Kidney (tissue), 14 donors: Measurements from ENCODE around the gene MINDY4. TPM values are rescaled to one million over a fixed set of nuclear protein-coding genes. Genes with fewer than 3 reads are reported as not detected.

ENCODE experiments used
- DNase-seq, 5 donors: peaks; one replicate each; pipeline ENCODE4 v3.0.0-alpha.2; 2013 to 2020
- FAIRE-seq: peaks from 2 replicates; lab custom pipeline; 2012; peaks lifted over from hg19 to GRCh38; lab: Jason Lieb, UNC
- H3K27ac ChIP-seq, 2 donors: one replicate each; pipeline ENCODE4 v1.7.0; 2013; ENCODE audit warnings: low read depth in 2 of 2, low read length in 2 of 2, inconsistent platforms in 1 of 2
- H3K27me3 ChIP-seq: one replicate; pipeline ENCODE4 v1.7.1; 2013; ENCODE audit warnings: low read length, inconsistent platforms; ENCODE audit not compliant: control insufficient read depth, insufficient read depth
- H3K36me3 ChIP-seq, 3 donors: one replicate each; pipeline versions ENCODE4 v1.7.0 to v1.7.1; 2013; ENCODE audit warnings: low read length in 3 of 3, control low read depth in 1 of 3, inconsistent platforms in 1 of 3; ENCODE audit not compliant: insufficient read depth in 3 of 3, control insufficient read depth in 2 of 3
- H3K4me1 ChIP-seq, 3 donors: one replicate each; pipeline versions ENCODE4 v1.7.0 to v1.7.1; 2013; ENCODE audit warnings: low read length in 3 of 3, inconsistent platforms in 1 of 3, low read depth in 1 of 3; ENCODE audit not compliant: control insufficient read depth in 2 of 3, insufficient read depth in 2 of 3
- H3K4me3 ChIP-seq, 3 donors: one replicate each; pipeline versions ENCODE4 v1.7.0 to v1.8.1; 2013; ENCODE audit warnings: low read length in 3 of 3, control low read depth in 1 of 3, inconsistent platforms in 1 of 3
- H3K9ac ChIP-seq, 3 donors: one replicate each; pipeline versions ENCODE4 v1.7.0 to v1.7.1; 2013; ENCODE audit warnings: low read length in 3 of 3, control low read depth in 1 of 3, inconsistent platforms in 1 of 3
- H3K9me3 ChIP-seq, 3 donors: one replicate each; pipeline versions ENCODE4 v1.7.0 to v1.7.1; 2013; ENCODE audit warnings: low read length in 3 of 3, control low read depth in 1 of 3, inconsistent platforms in 1 of 3; ENCODE audit not compliant: control insufficient read depth in 2 of 3, insufficient read depth in 1 of 3
- intact Hi-C: fragments of 100-400 bp; cut with DNase I; formaldehyde crosslinking; loops from one replicate; pipeline ENCODE4 v1.11.1; 2022
- polyA plus RNA-seq: library from polyadenylated mRNA; stranded (reverse); fragments of 350-450 nt; fragmentation: Illumina TruSeq; extraction: RNeasy Lipid Tissue Mini Kit (QIAGEN cat#74804); gene quantifications from one replicate; pipeline ENCODE4 v1.2.3, GENCODE V29; 2014; ENCODE audit warnings: low read depth, low replicate concordance; ENCODE audit not compliant: insufficient read depth
- total RNA-seq: library from RNA; stranded (reverse); fragmentation: NEBNext Ultra II Directional; extraction: Animal tissue kit (Norgen Biotek cat#: 25700); gene quantifications from one replicate; pipeline ENCODE4 v1.2.1, GENCODE V29; 2021
- TF ChIP-seq, protein P1 (sequence below): IDR thresholded peaks from 3 replicates; pipeline ENCODE4 v1.5.1; 2012; ENCODE audit warnings: mild to moderate bottlenecking, moderate library complexity, borderline replicate concordance; ENCODE audit not compliant: insufficient read depth; ENCODE audit errors: extremely low read depth
- donor health status: control.
- donor health status: control.
- donor health status: control.
- donor health status: control.
- donor health status: control.
- donor health status: DM: yes; HTN: yes; CAD: no.
- donor health status: Normal renal cell carcinoma (clear cell type).

The MINDY4 gene
- total and polyA plus RNA-seq, 2 donors from 2014 or later, result 5.3 to 15.3 TPM

DNA sequence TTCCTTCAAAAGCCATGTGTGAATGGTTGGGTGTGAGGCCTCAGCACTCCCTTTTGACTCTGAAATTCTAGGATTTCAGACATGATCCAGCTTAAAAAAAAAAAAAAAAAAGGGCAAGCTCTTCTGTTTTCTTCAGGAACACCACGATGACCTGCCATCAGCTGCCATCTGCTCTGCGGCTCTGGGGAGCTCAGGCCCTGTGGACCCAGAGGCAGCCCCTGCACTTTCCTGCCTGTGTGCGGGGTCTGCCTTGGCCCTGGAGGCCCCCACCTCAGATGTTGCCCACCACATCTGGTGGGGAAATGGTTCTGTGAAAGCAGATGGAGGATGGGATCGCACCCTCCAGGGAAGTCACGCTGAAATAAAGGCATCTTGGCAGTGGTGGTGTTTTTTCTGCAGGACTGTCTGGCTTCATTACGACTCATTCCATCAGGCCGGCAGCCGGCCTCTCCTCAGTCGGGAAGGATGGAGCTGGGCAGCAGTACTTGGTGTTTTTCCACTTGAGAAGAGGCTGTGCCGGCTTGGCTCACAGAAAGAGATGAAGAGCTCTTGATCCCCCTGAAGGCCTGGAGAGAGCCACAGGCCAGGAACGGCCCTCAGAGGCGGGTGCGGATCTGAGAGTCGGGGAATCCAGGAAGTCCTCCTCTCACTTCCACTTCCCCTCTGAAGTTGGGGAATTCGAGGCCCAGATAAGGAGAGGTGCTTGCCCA is 74.4 kb downstream of the MINDY4 start:
- intact Hi-C loops, result no loop called here
- H3K27ac ChIP-seq, result peak overlapping the region in 1 of 2 donors; percentile 7
- no peaks in the 10 kb centered on the region for H3K27me3 ChIP-seq
- H3K4me1 ChIP-seq, result peaks cover 0 to 7% (median 0%) of the 10 kb centered on the region in 3 donors
- H3K36me3 ChIP-seq, result peaks cover 0 to under 1% (median 0%) of the 10 kb centered on the region in 3 donors
- no peak for FAIRE-seq
- H3K9ac ChIP-seq, result no peak overlapping the region
- no peak overlapping the region for H3K4me3 ChIP-seq
- H3K9me3 ChIP-seq, result no peaks in the 10 kb centered on the region
- DNase-seq, result peak in 1 of 5 donors; percentile 11
- TF ChIP-seq, protein P1, sequence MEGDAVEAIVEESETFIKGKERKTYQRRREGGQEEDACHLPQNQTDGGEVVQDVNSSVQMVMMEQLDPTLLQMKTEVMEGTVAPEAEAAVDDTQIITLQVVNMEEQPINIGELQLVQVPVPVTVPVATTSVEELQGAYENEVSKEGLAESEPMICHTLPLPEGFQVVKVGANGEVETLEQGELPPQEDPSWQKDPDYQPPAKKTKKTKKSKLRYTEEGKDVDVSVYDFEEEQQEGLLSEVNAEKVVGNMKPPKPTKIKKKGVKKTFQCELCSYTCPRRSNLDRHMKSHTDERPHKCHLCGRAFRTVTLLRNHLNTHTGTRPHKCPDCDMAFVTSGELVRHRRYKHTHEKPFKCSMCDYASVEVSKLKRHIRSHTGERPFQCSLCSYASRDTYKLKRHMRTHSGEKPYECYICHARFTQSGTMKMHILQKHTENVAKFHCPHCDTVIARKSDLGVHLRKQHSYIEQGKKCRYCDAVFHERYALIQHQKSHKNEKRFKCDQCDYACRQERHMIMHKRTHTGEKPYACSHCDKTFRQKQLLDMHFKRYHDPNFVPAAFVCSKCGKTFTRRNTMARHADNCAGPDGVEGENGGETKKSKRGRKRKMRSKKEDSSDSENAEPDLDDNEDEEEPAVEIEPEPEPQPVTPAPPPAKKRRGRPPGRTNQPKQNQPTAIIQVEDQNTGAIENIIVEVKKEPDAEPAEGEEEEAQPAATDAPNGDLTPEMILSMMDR, result no peak

DNA sequence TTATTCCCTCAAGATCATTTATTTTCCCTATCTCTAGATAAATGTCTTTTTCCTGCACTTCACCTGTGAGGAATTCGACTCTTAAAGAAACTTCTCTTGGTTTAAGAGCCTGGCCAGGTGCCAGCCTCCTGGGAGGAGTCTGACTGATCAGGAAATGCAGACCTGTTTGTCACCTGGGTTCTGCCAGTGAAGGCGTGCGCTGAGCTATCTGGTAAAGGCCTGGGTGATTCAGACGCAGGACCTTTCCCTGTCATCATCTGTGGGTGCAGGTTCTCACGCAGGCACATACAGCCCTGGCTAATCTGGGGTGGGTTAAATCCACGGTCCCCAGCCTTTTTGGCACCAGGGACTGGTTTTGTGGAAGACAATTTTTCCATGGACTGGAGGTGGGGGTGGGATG is 75.2 kb downstream of the MINDY4 start:
- FAIRE-seq (no peak), DNase-seq (no peak)
- no peak overlapping the region for H3K27ac ChIP-seq
- H3K9me3 ChIP-seq, result no peaks in the 10 kb centered on the region
- H3K4me3 ChIP-seq, result no peak overlapping the region
- H3K9ac ChIP-seq, result no peak overlapping the region
- intact Hi-C loops, result no loop called here
- H3K27me3 ChIP-seq, result no peaks in the 10 kb centered on the region
- H3K36me3 ChIP-seq, result no peaks in the 10 kb centered on the region
- TF ChIP-seq, protein P1, result no peak
- peaks cover 0 to 7% (median 0%) of the 10 kb centered on the region in 3 donors for H3K4me1 ChIP-seq

DNA sequence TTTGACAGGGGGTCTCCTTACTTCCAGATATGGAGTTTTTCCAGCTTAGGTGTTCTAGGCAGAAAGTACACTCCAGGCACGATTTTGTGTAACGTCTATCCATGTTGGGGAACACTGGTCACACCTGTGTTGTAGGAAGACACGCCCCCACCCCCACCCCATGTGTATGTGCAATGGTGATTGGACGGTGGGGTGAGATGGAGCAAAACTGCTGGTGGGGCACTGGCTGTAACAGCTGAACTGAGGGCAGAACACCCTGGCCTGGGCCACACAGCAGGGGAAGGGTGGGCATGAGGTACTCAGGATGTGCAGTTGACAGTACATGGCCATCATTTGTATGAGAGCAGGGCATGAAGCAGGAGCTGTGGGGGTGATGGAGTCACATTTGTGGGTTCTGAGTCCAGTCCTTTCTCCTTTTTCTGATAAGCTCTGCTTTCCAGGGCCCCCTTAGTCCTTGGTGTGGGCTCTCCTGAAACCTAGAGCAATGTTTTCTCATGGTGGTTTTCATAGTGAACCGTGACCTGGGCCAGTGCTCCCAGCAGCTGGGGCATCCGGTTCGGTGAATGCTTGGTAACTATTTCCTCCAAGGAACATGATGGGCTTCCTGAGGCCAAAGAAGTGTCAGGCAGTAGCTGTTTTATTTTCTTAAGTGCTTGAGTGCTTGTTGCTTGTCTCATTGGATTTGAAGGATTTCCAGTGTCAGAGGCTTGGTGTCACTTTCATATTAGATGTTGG is 77.1 kb downstream of the MINDY4 start:
- DNase-seq, result no peak
- TF ChIP-seq, protein P1, result no peak
- H3K27me3 ChIP-seq, result no peaks in the 10 kb centered on the region
- no peaks in the 10 kb centered on the region for H3K9me3 ChIP-seq
- H3K27ac ChIP-seq, result no peak overlapping the region
- no peak overlapping the region for H3K4me3 ChIP-seq
- no peak for FAIRE-seq
- H3K9ac ChIP-seq, result no peak overlapping the region
- H3K36me3 ChIP-seq, result peaks cover 0 to 3% (median 0%) of the 10 kb centered on the region in 3 donors
- peaks cover 0 to 7% (median 0%) of the 10 kb centered on the region in 3 donors for H3K4me1 ChIP-seq
- intact Hi-C loops, result no loop called here
